ENCODE data around the gene FRYL.

DNA sequence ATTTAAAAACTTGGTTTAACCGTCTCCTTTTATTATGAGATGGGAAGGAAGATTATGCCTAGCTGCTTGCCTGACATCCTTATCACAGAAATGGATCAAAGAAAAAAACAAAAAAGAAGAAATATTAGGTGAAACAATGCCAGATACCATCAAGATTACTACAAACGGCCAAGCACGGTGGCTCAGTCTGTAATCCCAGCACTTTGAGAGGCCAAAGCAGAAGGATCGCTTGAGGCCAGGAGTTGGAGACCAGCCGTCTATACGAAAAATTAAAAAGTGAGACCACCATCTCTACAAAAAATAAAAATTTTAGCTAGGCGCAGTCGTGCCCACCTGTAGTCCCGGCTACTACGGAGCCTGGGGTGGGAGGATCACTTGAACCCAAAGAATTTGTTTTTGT is 2.3 kb downstream of the FRYL start:
- TF ChIP-seq RAD21 (IDR thresholded peaks at IDR 0.05 in 1 of 2, conservative IDR thresholded peaks at IDR 0.05 in 1 of 2; ENCODE audit: low read depth in 2 of 2, low read length in 2 of 2) (no peak), POLR2A (IDR thresholded peaks at IDR 0.05; ENCODE audit: control extremely low read depth in 1 of 2, low read depth in 2 of 2, low read length in 2 of 2) (no peak), EGR1 (IDR thresholded peaks at IDR 0.05; ENCODE audit: borderline replicate concordance, low read depth, low read length) (no peak), SP2 (IDR thresholded peaks at IDR 0.05; ENCODE audit: low read length) (no peak), TAF1 (IDR thresholded peaks at IDR 0.05; ENCODE audit: low read depth, low read length) (no peak), EP300 (IDR thresholded peaks at IDR 0.05; ENCODE audit: borderline replicate concordance in 1 of 2, low read depth in 2 of 2, low read length in 2 of 2) (no peak), SIX5 (IDR thresholded peaks at IDR 0.05; ENCODE audit: low read depth, low read length) (no peak), CEBPB (IDR thresholded peaks at IDR 0.05; ENCODE audit: low read depth, low read length) (no peak), TCF12 (IDR thresholded peaks at IDR 0.05; ENCODE audit: low read depth, low read length) (no peak), POLR2AphosphoS5 (IDR thresholded peaks at IDR 0.05; ENCODE audit: low read depth, low read length) (no peak)
- TF ChIP-seq, protein P1, sequence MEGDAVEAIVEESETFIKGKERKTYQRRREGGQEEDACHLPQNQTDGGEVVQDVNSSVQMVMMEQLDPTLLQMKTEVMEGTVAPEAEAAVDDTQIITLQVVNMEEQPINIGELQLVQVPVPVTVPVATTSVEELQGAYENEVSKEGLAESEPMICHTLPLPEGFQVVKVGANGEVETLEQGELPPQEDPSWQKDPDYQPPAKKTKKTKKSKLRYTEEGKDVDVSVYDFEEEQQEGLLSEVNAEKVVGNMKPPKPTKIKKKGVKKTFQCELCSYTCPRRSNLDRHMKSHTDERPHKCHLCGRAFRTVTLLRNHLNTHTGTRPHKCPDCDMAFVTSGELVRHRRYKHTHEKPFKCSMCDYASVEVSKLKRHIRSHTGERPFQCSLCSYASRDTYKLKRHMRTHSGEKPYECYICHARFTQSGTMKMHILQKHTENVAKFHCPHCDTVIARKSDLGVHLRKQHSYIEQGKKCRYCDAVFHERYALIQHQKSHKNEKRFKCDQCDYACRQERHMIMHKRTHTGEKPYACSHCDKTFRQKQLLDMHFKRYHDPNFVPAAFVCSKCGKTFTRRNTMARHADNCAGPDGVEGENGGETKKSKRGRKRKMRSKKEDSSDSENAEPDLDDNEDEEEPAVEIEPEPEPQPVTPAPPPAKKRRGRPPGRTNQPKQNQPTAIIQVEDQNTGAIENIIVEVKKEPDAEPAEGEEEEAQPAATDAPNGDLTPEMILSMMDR (IDR thresholded peaks at IDR 0.05; ENCODE audit: control extremely low read depth in 1 of 3, insufficient read depth in 1 of 3, low read depth in 1 of 3, low read length in 3 of 3) = no peak
- TF ChIP-seq, protein P2, sequence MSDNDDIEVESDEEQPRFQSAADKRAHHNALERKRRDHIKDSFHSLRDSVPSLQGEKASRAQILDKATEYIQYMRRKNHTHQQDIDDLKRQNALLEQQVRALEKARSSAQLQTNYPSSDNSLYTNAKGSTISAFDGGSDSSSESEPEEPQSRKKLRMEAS (IDR thresholded peaks at IDR 0.05) = no peak

All from H1 (cell line).